SU-DHL-6 (cell line): Measurements from ENCODE around the gene ARHGAP6.

Experiments
- EZH2phosphoT487 ChIP-seq: fragments of 200-600 bp; sonication (generic), shearing (Covaris generic); conservative IDR thresholded peaks from 2 replicates; pipeline ENCODE4 v1.6.1; 2018; ENCODE audit warnings: mild to moderate bottlenecking, antibody characterized with exemption, low read length, moderate library complexity, mixed read lengths
- TF ChIP-seq, protein P1 (sequence below): fragments of 200-600 bp; sonication (generic); IDR thresholded peaks from one replicate; pipeline ENCODE4 v1.5.1; 2017; ENCODE audit warnings: antibody characterized with exemption, mild to moderate bottlenecking, low read length, moderate library complexity; ENCODE audit not compliant: insufficient read depth, poor library complexity, severe bottlenecking

DNA sequence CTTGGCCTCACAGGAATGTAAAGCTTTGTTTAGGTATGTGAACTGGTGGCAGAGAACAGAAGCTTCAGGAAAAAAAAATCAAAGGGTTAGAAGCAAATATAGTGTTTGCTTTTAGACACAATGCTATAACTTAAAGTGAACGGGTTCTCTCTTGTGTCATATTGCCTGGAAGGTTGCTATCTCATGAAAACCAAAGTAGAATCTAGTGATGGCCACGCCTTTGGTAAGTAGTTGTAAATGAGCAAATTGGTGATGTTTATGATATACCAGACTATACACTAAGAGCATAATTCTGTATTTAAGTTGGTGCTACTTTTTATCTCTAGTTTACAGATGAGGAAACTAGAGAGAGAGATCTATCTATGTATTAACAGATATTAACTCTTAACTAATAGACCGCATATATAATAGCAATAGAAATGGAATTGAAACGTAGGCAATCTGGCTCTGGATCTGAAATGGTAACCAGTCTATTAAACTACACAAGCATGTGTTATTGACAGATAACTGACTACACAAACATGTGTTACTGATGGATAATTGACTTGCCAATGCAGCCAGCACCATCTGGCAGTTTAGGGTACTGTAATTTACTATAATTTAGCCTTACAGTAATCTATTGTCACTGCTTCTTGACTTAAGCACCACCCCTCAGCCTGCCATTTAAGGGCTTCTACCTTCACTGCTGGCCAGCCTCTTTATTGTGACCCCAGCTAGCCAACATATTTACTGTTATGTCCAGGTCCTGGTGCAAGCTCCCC is 513.7 kb downstream of the ARHGAP6 start:
- TF ChIP-seq, protein P1, sequence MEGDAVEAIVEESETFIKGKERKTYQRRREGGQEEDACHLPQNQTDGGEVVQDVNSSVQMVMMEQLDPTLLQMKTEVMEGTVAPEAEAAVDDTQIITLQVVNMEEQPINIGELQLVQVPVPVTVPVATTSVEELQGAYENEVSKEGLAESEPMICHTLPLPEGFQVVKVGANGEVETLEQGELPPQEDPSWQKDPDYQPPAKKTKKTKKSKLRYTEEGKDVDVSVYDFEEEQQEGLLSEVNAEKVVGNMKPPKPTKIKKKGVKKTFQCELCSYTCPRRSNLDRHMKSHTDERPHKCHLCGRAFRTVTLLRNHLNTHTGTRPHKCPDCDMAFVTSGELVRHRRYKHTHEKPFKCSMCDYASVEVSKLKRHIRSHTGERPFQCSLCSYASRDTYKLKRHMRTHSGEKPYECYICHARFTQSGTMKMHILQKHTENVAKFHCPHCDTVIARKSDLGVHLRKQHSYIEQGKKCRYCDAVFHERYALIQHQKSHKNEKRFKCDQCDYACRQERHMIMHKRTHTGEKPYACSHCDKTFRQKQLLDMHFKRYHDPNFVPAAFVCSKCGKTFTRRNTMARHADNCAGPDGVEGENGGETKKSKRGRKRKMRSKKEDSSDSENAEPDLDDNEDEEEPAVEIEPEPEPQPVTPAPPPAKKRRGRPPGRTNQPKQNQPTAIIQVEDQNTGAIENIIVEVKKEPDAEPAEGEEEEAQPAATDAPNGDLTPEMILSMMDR: no peak
- TF ChIP-seq EZH2phosphoT487: no peak
